Measurements from ENCODE around the gene WNT9B. TPM values are rescaled to one million over a fixed set of nuclear protein-coding genes. Genes with fewer than 3 reads are reported as not detected.
A peak's percentile ranks its signal among the peaks of the same experiment; 100 is the strongest.

WNT9B gene
- total and polyA plus RNA-seq, 9 of the 15 experiments (the other 6 are each of a cell fraction or from before 2014, with no cell fraction given) = not detected

DNA sequence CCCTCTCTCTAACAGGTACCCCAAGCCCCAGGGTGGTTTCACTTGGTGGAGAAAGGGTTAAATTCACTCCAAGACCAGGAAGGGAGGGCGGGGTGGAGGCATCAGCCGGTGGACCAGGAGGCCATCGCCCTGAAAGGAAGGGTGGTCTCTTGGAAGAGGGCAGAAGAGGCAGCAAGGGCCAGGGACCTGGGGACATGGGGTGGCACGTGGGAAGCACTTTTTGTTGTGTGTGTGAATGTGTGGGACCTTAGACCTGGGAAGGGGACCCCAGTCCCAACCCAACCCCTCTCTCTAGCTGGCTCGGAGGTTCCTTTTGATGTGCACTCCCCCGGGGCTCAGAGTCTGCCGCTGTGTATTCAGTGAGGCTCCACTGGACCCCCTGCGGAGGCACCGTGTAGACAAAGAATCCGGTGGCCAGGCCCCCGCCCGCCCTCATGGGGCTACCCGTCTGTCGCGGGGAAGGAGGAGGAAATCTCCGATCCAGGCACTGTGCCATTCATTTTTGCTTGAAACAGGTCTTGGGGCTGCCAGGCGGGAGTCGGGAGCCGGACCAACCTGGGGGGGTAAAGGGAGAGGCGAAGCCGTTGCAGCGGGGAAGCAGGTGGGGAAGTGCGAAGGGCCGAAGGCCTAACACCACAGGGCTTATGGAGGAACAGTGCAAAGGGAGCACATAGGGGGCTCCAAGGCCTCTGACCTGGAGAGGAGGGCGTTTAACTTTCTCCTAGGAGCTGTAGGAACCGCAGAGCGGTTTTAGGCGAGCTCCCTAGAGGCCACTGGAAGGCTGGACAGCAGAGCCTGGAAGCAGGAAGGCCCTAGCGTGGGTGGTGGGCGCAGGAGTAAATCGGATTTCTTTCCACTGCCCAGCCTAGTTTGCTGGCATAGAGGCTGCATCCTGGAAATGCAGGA, 29.6 kb upstream of the WNT9B start (continued):
- TF ChIP-seq, protein P1, sequence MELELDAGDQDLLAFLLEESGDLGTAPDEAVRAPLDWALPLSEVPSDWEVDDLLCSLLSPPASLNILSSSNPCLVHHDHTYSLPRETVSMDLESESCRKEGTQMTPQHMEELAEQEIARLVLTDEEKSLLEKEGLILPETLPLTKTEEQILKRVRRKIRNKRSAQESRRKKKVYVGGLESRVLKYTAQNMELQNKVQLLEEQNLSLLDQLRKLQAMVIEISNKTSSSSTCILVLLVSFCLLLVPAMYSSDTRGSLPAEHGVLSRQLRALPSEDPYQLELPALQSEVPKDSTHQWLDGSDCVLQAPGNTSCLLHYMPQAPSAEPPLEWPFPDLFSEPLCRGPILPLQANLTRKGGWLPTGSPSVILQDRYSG (tag; conservative IDR thresholded peaks at IDR 0.05; ENCODE audit: low read depth) = no peak
- TF ChIP-seq ZNF3 (CRISPR knock-in tag; IDR thresholded peaks at IDR 0.05) = no peak

DNA sequence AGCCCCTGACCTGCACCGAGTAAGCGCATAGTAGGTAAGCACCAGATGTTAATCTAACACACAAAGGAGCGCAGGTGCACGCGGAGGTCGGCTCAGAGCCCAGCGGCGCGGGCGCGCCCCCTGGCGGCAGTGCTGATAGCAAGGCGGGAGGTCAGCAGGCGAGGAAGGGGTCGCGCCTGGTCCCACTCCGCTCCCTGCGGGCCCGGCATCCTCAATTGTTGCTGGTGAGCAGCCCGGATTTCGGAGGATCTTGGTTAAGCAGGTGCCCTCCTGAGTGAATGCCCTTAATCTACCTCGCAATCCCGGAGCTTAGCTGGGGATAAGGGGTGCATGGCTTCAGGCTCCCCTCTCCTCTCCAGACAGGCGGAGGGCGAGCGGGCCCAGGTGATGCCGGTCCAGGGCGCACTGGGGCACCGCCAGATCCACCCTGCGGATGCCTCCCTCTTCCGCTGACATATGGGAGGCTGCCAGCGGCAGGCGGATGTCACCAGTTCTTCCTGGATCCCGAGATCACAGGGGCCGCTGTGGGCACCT, 28.9 kb upstream of the WNT9B start:
- H3K36me3 ChIP-seq (ENCODE audit: control insufficient read depth, insufficient read depth, low read length) = no peaks in the 10 kb centered on the region
- H3K27ac ChIP-seq (ENCODE audit: extremely low read depth, low read depth, low read length) = no peak overlapping the region
- H3K4me1 ChIP-seq (replicated peaks in 1 of 2; ENCODE audit: control insufficient read depth in 2 of 2, insufficient read depth in 2 of 2, low read length in 2 of 2) = peaks cover 15 to 48% of the 10 kb centered on the region in 2 experiments; a peak in 4 of 5 replicates
- H3K79me2 ChIP-seq (ENCODE audit: control insufficient read depth, insufficient read depth, low read length) = no peaks in the 10 kb centered on the region
- H3K9me3 ChIP-seq (replicated peaks; ENCODE audit: control insufficient read depth, insufficient read depth, low read depth, low read length) = no peaks in the 10 kb centered on the region
- H3K4me3 ChIP-seq = no peak overlapping the region
- in situ Hi-C loops (cut with MboI) (loop anchor here (25.0 kb wide), 1 partner anchor 1235 kb away; no protein-coding TSS in a partner anchor), intact Hi-C loops (cut with micrococcal nuclease) (loop anchor here (1.0 kb wide), 1 partner anchor 40 kb away; no protein-coding TSS in a partner anchor)
- peak; percentile 72 to 75 (median 72) for DNase-seq (ENCODE audit: extremely low read depth in 1 of 4, low spot score in 3 of 4)
- ATAC-seq = peak; percentile 59
- H3K4me2 ChIP-seq (ENCODE audit: insufficient read depth, low read length) = no peak overlapping the region; the same call in 1 of the 2 replicates
- peak; percentile 65 for FAIRE-seq
- WGBS (ENCODE audit: insufficient coverage, low coverage, missing lambda C conversion rate) = 29% methylated on average over 34 of the region's 35 CpGs
- H3K9ac ChIP-seq (ENCODE audit: insufficient read depth in 1 of 2, low read depth in 2 of 2, low read length in 2 of 2) = peak overlapping the region in 1 of 2 experiments; percentile 19; a peak in 1 of 4 replicates
- no peaks in the 10 kb centered on the region for H3K9me1 ChIP-seq (ENCODE audit: control insufficient read depth, insufficient read depth, low read length)
- no peaks in the 10 kb centered on the region for H3K27me3 ChIP-seq (ENCODE audit: control insufficient read depth in 2 of 2, insufficient read depth in 2 of 2, low read length in 2 of 2)
- no peaks in the 10 kb centered on the region; the same call in 1 of the 2 replicates for H4K20me1 ChIP-seq (replicated peaks; ENCODE audit: control insufficient read depth, insufficient read depth, low read length)
- POLR2A ChIA-PET = no interaction called here
- CTCF ChIA-PET (ENCODE audit: low intra/inter-chr PET ratio) = no interaction called here
- no TSS peak for BruUV-seq (replicated peaks)
- H2AFZ ChIP-seq (ENCODE audit: low read depth, low read length) = peak overlapping the region; percentile 65
- TF ChIP-seq, protein P2, sequence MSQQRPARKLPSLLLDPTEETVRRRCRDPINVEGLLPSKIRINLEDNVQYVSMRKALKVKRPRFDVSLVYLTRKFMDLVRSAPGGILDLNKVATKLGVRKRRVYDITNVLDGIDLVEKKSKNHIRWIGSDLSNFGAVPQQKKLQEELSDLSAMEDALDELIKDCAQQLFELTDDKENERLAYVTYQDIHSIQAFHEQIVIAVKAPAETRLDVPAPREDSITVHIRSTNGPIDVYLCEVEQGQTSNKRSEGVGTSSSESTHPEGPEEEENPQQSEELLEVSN (IDR thresholded peaks at IDR 0.05; ENCODE audit: borderline replicate concordance in 1 of 2, extremely low read depth in 1 of 2, insufficient read depth in 1 of 2, insufficient read length in 1 of 2, low read depth in 1 of 2, low read length in 1 of 2, poor library complexity in 1 of 2, severe bottlenecking in 1 of 2) = peak; percentile 34 to 50
- TF ChIP-seq, protein P3, sequence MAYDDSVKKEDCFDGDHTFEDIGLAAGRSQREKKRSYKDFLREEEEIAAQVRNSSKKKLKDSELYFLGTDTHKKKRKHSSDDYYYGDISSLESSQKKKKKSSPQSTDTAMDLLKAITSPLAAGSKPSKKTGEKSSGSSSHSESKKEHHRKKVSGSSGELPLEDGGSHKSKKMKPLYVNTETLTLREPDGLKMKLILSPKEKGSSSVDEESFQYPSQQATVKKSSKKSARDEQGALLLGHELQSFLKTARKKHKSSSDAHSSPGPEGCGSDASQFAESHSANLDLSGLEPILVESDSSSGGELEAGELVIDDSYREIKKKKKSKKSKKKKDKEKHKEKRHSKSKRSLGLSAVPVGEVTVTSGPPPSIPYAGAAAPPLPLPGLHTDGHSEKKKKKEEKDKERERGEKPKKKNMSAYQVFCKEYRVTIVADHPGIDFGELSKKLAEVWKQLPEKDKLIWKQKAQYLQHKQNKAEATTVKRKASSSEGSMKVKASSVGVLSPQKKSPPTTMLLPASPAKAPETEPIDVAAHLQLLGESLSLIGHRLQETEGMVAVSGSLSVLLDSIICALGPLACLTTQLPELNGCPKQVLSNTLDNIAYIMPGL (CRISPR knock-in tag; IDR thresholded peaks at IDR 0.05) = 0 out of 2 replicates have a peak, but pooled peaks have one; percentile 69
- TF ChIP-seq NEUROD1 (IDR thresholded peaks at IDR 0.05; ENCODE audit: borderline replicate concordance, low read depth, low read length, partially characterized antibody) (peak; percentile 39), FOSL1 (tag; conservative IDR thresholded peaks at IDR 0.05) (no peak), DNMT1 (IDR thresholded peaks at IDR 0.05) (no peak), ARID2 (IDR thresholded peaks at IDR 0.05) (peak; percentile 51; the same call in 1 of the 2 replicates), ARID1B (IDR thresholded peaks at IDR 0.05) (0 out of 2 replicates have a peak, but pooled peaks have one; percentile 15), ATF1 (CRISPR knock-in tag; IDR thresholded peaks at IDR 0.05) (no peak), ATF1 (tag; IDR thresholded peaks at IDR 0.05) (peak; percentile 11; the same call in 1 of the 2 replicates)
- TF ChIP-seq, protein P4, sequence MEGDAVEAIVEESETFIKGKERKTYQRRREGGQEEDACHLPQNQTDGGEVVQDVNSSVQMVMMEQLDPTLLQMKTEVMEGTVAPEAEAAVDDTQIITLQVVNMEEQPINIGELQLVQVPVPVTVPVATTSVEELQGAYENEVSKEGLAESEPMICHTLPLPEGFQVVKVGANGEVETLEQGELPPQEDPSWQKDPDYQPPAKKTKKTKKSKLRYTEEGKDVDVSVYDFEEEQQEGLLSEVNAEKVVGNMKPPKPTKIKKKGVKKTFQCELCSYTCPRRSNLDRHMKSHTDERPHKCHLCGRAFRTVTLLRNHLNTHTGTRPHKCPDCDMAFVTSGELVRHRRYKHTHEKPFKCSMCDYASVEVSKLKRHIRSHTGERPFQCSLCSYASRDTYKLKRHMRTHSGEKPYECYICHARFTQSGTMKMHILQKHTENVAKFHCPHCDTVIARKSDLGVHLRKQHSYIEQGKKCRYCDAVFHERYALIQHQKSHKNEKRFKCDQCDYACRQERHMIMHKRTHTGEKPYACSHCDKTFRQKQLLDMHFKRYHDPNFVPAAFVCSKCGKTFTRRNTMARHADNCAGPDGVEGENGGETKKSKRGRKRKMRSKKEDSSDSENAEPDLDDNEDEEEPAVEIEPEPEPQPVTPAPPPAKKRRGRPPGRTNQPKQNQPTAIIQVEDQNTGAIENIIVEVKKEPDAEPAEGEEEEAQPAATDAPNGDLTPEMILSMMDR (IDR thresholded peaks at IDR 0.05 in 2 of 3, conservative IDR thresholded peaks at IDR 0.05 in 1 of 3; ENCODE audit: insufficient read depth in 2 of 3, low read depth in 1 of 3, low read length in 3 of 3) = peak; percentile 79 to 94 (median 88)

Measured in K562 (cell line).